ENCODE results near the gene TRMT10C. TPM values are rescaled to one million over a fixed set of nuclear protein-coding genes. Genes with fewer than 3 reads are reported as not detected.

The TRMT10C gene
- total and polyA plus RNA-seq, 2 experiments from 2014 or later, result 61.9 to 145 TPM

DNA sequence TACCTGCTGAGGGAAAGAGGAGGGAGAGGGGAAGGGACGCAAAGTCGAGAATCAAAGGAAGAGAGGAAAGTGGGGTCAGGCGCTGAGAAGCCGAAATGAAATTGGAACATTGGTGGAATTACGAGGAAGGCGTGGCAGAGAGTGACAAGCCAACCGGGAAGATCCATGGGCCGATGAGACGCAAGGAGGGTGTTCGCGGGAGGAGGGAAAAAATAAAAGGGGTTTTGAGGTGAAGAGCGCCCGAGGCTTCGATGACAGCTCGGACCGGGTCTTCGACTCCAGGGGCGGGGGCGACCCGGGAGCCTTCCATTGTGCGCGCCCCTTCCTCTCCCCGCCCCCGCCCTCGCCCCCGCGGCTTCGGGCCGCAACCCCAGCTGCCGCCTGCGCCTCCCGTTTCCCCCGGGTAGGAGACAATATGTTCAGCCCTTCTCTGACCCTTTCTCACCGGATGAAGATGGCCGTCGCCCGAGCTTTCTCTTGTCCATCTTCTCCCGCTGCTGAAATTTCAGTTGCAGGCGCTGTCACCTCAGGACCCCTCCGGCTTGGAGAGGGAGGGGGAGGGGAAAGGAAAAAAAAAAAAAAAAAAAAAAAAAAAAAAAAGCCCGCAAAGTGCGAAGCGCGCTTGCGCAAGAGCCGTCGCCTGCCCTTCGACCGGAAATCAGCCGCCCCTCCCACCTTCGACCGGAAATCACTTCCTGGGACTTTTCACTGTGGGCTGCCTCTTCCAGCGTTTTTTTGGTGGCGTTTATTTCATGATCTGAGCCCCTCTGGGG, 48.8 kb upstream of the TRMT10C start, which contains the start of gene SENP7 (continued):
- TF ChIP-seq, protein P1, sequence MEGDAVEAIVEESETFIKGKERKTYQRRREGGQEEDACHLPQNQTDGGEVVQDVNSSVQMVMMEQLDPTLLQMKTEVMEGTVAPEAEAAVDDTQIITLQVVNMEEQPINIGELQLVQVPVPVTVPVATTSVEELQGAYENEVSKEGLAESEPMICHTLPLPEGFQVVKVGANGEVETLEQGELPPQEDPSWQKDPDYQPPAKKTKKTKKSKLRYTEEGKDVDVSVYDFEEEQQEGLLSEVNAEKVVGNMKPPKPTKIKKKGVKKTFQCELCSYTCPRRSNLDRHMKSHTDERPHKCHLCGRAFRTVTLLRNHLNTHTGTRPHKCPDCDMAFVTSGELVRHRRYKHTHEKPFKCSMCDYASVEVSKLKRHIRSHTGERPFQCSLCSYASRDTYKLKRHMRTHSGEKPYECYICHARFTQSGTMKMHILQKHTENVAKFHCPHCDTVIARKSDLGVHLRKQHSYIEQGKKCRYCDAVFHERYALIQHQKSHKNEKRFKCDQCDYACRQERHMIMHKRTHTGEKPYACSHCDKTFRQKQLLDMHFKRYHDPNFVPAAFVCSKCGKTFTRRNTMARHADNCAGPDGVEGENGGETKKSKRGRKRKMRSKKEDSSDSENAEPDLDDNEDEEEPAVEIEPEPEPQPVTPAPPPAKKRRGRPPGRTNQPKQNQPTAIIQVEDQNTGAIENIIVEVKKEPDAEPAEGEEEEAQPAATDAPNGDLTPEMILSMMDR (conservative IDR thresholded peaks at IDR 0.05; ENCODE audit: low read depth in 2 of 2), result no peak

DNA sequence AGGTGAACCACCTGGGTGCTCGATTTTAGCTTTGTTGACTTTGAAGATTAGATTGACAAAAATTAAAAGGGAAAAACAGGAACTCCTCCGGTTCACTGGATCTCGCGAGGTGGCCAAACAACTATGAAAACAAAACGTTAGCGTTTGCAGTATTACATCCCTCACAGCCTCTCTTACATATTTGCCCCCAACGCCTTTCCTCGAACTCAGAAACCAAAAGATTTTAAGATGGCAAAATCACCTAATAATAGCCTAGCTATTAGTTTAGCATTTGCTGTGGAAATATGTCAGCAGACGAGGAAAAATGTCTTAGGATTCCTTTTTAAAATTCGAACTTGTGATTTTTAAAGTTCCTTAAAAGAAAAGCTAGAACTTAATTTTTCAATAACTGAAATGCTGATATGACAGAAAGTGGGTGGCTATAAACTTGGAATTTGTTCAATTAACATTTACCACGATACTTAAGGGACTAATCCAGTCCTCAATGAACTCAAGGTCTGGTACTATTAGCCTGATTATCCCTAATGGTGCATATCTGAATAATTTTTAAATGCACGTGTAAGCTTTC, 48.2 kb upstream of the TRMT10C start:
- DNase-seq (ENCODE audit: low spot score), result no peak
- Histone ChIP-seq H3K4me3 (peak overlapping the region; percentile 59), H4K20me1 (replicated peaks; ENCODE audit: insufficient read depth) (no peaks in the 10 kb centered on the region), H3K4me2 (peak overlapping the region; percentile 79), H3K27ac (ENCODE audit: low read depth) (peak overlapping the region; percentile 81), H3K4me1 (ENCODE audit: insufficient read depth) (peaks cover 4% of the 10 kb centered on the region), H3K36me3 (ENCODE audit: insufficient read depth) (no peaks in the 10 kb centered on the region), H3K79me2 (replicated peaks; ENCODE audit: insufficient read depth) (no peaks in the 10 kb centered on the region), H2AFZ (peak overlapping the region; percentile 25; the same call in 1 of the 2 replicates), H3K9me2 (ENCODE audit: insufficient read depth) (0 out of 2 replicates have a peak, but pooled peaks cover 1% of the 10 kb centered on the region), H3K27me3 (ENCODE audit: insufficient read depth) (no peaks in the 10 kb centered on the region), H3F3A (replicated peaks; ENCODE audit: low read depth) (no peaks in the 10 kb centered on the region)
- peak; percentile 10; the same call in 2 of the 3 replicates for ATAC-seq
- Mint-ChIP-seq H3K36me3 (ENCODE audit: low read depth) (no peaks in the 10 kb centered on the region), H3K27ac (peak overlapping the region; percentile 97), H3K4me3 (peak overlapping the region; percentile 96), H3K9me3 (no peaks in the 10 kb centered on the region), H3K4me1 (peaks cover 11% of the 10 kb centered on the region), H3K27me3 (ENCODE audit: insufficient read depth, low read depth, poor library complexity) (peaks cover 8% of the 10 kb centered on the region)
- TF ChIP-seq STAT1 (IDR thresholded peaks at IDR 0.05; ENCODE audit: unreplicated experiment) (no peak), ZNF331 (CRISPR knock-in tag; IDR thresholded peaks at IDR 0.05; ENCODE audit: low read depth) (no peak), NANOG (IDR thresholded peaks at IDR 0.05; ENCODE audit: borderline replicate concordance) (no peak), POLR2AphosphoS5 (IDR thresholded peaks at IDR 0.05; ENCODE audit: low read depth) (no peak), JUNB (IDR thresholded peaks at IDR 0.05; ENCODE audit: unreplicated experiment) (no peak), EZH2phosphoT487 (IDR thresholded peaks at IDR 0.05; ENCODE audit: unreplicated experiment) (no peak), EZH2 (IDR thresholded peaks at IDR 0.05; ENCODE audit: low read depth, unreplicated experiment) (no peak), CREB1 (CRISPR knock-in tag; IDR thresholded peaks at IDR 0.05; ENCODE audit: low read depth) (no peak), ZNF114 (CRISPR knock-in tag; IDR thresholded peaks at IDR 0.05) (no peak)
- TF ChIP-seq, protein P2, sequence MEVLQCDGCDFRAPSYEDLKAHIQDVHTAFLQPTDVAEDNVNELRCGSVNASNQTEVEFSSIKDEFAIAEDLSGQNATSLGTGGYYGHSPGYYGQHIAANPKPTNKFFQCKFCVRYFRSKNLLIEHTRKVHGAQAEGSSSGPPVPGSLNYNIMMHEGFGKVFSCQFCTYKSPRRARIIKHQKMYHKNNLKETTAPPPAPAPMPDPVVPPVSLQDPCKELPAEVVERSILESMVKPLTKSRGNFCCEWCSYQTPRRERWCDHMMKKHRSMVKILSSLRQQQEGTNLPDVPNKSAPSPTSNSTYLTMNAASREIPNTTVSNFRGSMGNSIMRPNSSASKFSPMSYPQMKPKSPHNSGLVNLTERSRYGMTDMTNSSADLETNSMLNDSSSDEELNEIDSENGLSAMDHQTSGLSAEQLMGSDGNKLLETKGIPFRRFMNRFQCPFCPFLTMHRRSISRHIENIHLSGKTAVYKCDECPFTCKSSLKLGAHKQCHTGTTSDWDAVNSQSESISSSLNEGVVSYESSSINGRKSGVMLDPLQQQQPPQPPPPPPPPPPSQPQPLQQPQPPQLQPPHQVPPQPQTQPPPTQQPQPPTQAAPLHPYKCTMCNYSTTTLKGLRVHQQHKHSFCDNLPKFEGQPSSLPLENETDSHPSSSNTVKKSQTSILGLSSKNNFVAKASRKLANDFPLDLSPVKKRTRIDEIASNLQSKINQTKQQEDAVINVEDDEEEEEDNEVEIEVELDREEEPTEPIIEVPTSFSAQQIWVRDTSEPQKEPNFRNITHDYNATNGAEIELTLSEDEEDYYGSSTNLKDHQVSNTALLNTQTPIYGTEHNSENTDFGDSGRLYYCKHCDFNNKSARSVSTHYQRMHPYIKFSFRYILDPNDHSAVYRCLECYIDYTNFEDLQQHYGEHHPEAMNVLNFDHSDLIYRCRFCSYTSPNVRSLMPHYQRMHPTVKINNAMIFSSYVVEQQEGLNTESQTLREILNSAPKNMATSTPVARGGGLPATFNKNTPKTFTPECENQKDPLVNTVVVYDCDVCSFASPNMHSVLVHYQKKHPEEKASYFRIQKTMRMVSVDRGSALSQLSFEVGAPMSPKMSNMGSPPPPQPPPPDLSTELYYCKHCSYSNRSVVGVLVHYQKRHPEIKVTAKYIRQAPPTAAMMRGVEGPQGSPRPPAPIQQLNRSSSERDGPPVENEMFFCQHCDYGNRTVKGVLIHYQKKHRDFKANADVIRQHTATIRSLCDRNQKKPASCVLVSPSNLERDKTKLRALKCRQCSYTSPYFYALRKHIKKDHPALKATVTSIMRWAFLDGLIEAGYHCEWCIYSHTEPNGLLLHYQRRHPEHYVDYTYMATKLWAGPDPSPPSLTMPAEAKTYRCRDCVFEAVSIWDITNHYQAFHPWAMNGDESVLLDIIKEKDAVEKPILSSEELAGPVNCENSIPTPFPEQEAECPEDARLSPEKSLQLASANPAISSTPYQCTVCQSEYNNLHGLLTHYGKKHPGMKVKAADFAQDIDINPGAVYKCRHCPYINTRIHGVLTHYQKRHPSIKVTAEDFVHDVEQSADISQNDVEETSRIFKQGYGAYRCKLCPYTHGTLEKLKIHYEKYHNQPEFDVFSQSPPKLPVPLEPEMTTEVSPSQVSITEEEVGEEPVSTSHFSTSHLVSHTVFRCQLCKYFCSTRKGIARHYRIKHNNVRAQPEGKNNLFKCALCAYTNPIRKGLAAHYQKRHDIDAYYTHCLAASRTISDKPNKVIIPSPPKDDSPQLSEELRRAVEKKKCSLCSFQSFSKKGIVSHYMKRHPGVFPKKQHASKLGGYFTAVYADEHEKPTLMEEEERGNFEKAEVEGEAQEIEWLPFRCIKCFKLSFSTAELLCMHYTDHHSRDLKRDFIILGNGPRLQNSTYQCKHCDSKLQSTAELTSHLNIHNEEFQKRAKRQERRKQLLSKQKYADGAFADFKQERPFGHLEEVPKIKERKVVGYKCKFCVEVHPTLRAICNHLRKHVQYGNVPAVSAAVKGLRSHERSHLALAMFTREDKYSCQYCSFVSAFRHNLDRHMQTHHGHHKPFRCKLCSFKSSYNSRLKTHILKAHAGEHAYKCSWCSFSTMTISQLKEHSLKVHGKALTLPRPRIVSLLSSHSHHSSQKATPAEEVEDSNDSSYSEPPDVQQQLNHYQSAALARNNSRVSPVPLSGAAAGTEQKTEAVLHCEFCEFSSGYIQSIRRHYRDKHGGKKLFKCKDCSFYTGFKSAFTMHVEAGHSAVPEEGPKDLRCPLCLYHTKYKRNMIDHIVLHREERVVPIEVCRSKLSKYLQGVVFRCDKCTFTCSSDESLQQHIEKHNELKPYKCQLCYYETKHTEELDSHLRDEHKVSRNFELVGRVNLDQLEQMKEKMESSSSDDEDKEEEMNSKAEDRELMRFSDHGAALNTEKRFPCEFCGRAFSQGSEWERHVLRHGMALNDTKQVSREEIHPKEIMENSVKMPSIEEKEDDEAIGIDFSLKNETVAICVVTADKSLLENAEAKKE (CRISPR knock-in tag; IDR thresholded peaks at IDR 0.05), result no peak
- TF ChIP-seq, protein P3, sequence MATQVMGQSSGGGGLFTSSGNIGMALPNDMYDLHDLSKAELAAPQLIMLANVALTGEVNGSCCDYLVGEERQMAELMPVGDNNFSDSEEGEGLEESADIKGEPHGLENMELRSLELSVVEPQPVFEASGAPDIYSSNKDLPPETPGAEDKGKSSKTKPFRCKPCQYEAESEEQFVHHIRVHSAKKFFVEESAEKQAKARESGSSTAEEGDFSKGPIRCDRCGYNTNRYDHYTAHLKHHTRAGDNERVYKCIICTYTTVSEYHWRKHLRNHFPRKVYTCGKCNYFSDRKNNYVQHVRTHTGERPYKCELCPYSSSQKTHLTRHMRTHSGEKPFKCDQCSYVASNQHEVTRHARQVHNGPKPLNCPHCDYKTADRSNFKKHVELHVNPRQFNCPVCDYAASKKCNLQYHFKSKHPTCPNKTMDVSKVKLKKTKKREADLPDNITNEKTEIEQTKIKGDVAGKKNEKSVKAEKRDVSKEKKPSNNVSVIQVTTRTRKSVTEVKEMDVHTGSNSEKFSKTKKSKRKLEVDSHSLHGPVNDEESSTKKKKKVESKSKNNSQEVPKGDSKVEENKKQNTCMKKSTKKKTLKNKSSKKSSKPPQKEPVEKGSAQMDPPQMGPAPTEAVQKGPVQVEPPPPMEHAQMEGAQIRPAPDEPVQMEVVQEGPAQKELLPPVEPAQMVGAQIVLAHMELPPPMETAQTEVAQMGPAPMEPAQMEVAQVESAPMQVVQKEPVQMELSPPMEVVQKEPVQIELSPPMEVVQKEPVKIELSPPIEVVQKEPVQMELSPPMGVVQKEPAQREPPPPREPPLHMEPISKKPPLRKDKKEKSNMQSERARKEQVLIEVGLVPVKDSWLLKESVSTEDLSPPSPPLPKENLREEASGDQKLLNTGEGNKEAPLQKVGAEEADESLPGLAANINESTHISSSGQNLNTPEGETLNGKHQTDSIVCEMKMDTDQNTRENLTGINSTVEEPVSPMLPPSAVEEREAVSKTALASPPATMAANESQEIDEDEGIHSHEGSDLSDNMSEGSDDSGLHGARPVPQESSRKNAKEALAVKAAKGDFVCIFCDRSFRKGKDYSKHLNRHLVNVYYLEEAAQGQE (IDR thresholded peaks at IDR 0.05; ENCODE audit: unreplicated experiment), result no peak
